NB4 (cell line): ENCODE measurements around the gene CIDEB.

Experiments
- POLR2A ChIP-seq: IDR thresholded peaks from 2 replicates; pipeline ENCODE4 v1.6.1; 2011; ENCODE audit warnings: mild to moderate bottlenecking; ENCODE audit not compliant: insufficient read length; ENCODE audit errors: extremely low read depth
- TF ChIP-seq, protein P1 (sequence below): IDR thresholded peaks from one replicate; pipeline ENCODE4 v1.5.1; 2012; ENCODE audit warnings: low read depth, low read length
- TF ChIP-seq, protein P2 (sequence below): IDR thresholded peaks from 2 replicates; pipeline ENCODE4 v1.6.1; 2011; ENCODE audit warnings: low read depth, low read length

DNA sequence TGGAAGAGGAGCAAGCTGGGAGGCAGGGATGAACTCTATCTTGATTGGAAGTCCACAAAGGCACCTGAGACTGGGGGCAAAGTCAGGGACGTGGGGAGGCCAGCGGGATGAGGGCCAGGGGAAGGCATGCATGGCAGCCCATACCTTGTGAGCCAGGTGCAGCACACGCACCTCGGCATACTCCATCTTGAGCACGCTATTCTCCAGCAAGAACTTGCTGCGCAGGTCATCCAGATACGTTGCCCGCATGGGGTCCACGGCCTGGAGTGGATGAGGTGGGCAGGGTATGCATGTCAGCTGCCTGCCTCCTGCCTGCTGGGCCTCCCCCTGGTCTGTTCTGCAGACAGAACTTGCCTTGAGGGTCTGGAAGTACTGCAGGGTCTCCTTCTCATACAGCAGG lies 40.3 kb downstream of the CIDEB start:
- TF ChIP-seq, protein P1, sequence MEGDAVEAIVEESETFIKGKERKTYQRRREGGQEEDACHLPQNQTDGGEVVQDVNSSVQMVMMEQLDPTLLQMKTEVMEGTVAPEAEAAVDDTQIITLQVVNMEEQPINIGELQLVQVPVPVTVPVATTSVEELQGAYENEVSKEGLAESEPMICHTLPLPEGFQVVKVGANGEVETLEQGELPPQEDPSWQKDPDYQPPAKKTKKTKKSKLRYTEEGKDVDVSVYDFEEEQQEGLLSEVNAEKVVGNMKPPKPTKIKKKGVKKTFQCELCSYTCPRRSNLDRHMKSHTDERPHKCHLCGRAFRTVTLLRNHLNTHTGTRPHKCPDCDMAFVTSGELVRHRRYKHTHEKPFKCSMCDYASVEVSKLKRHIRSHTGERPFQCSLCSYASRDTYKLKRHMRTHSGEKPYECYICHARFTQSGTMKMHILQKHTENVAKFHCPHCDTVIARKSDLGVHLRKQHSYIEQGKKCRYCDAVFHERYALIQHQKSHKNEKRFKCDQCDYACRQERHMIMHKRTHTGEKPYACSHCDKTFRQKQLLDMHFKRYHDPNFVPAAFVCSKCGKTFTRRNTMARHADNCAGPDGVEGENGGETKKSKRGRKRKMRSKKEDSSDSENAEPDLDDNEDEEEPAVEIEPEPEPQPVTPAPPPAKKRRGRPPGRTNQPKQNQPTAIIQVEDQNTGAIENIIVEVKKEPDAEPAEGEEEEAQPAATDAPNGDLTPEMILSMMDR, result no peak
- TF ChIP-seq POLR2A, result no peak
- TF ChIP-seq, protein P2, sequence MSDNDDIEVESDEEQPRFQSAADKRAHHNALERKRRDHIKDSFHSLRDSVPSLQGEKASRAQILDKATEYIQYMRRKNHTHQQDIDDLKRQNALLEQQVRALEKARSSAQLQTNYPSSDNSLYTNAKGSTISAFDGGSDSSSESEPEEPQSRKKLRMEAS, result no peak
